Measurements from ENCODE around the gene XPNPEP2. TPM values are rescaled to one million over a fixed set of nuclear protein-coding genes. Genes with fewer than 3 reads are reported as not detected.
A peak's percentile ranks its signal among the peaks of the same experiment; 100 is the strongest.

The XPNPEP2 gene
- total RNA-seq, 4 donors from 2014 or later: 2.9 to 4.6 (median 3.9) TPM

DNA sequence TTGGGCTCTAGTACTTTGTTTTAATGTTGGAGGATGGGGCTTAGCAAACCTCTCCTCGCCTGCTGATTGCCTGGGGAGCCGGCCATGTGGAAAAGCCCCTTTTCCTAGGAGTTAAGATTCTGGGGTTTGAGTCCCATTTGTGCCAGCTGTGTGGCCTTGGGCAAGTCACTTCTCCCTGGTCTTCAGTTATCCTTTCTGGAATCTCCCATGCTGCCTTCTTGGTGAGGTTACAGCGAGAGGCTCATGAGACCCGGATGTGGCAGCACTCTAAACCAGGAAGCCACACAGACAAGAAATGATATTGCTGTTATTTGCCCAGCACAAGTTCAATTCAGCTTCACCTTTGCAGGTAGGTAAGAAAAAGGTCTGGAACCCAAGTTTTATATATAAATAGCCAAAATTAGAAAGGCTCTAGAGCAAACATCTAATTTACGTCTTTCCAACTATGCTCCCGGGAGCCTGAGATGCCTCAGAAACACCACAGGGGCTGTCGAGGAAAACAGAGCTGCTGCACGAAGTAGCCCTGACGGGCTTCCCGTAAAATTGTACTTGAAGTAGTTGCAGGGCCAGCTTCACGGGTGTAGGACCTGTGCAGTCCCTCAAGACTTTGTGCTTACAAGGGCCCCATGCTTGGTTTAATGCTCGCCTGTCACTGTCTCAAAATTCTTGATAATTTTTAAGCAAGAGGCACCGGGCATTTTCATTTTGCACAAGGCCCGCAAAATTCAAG lies 32.7 kb downstream of the XPNPEP2 start:
- intact Hi-C loops (cut with DNase I; ENCODE audit: low total_unique reads): no loop called here
- TF ChIP-seq POLR2A (IDR thresholded peaks at IDR 0.05): no peak
- TF ChIP-seq, protein P1, sequence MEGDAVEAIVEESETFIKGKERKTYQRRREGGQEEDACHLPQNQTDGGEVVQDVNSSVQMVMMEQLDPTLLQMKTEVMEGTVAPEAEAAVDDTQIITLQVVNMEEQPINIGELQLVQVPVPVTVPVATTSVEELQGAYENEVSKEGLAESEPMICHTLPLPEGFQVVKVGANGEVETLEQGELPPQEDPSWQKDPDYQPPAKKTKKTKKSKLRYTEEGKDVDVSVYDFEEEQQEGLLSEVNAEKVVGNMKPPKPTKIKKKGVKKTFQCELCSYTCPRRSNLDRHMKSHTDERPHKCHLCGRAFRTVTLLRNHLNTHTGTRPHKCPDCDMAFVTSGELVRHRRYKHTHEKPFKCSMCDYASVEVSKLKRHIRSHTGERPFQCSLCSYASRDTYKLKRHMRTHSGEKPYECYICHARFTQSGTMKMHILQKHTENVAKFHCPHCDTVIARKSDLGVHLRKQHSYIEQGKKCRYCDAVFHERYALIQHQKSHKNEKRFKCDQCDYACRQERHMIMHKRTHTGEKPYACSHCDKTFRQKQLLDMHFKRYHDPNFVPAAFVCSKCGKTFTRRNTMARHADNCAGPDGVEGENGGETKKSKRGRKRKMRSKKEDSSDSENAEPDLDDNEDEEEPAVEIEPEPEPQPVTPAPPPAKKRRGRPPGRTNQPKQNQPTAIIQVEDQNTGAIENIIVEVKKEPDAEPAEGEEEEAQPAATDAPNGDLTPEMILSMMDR (IDR thresholded peaks at IDR 0.05): no peak
- DNase-seq: no peak
- H3K27me3 ChIP-seq: no peaks in the 10 kb centered on the region
- H3K4me1 ChIP-seq: no peaks in the 10 kb centered on the region
- no peaks in the 10 kb centered on the region for H3K36me3 ChIP-seq
- no peaks in the 10 kb centered on the region for H3K9me3 ChIP-seq
- no peak overlapping the region for H3K4me3 ChIP-seq
- H3K27ac ChIP-seq: no peak overlapping the region

DNA sequence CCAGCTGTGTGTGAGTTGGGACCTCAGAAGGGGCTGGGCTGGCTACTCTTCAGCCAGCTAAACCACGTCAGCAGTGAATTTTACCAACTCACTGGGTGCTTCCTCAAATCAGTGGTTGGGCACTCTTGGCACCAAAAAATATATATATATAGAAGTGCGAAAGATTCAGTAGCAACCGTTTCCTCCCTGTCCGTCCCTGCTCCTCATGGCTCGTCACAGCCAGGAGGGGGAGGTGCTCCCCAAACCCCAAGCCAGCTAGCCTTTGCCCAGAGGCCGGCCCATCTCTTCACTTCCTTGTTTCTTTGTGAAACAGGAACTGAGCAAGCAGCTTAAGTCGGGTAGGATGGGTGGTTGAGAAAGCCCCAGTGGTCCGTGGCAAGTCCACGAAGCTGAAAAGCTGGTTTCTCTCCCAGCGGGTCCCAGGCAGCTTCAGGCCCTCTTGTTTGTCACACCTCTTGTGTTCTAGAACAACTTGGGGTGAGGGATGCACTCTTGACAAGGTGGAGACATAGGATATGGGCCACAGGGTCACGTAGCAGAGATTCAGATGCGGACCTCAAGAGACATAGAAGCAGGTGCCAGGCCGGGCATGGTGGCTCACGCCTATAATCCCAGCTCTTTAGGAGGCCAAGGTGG lies 34.1 kb downstream of the XPNPEP2 start:
- Histone ChIP-seq H3K9me3 (no peaks in the 10 kb centered on the region), H3K4me1 (no peaks in the 10 kb centered on the region), H3K4me3 (no peak overlapping the region), H3K27ac (no peak overlapping the region), H3K36me3 (no peaks in the 10 kb centered on the region), H3K27me3 (no peaks in the 10 kb centered on the region)
- TF ChIP-seq, protein P1 (IDR thresholded peaks at IDR 0.05): no peak
- no peak for TF ChIP-seq POLR2A (IDR thresholded peaks at IDR 0.05)
- intact Hi-C loops (cut with DNase I; ENCODE audit: low total_unique reads): no loop called here
- no peak for DNase-seq

DNA sequence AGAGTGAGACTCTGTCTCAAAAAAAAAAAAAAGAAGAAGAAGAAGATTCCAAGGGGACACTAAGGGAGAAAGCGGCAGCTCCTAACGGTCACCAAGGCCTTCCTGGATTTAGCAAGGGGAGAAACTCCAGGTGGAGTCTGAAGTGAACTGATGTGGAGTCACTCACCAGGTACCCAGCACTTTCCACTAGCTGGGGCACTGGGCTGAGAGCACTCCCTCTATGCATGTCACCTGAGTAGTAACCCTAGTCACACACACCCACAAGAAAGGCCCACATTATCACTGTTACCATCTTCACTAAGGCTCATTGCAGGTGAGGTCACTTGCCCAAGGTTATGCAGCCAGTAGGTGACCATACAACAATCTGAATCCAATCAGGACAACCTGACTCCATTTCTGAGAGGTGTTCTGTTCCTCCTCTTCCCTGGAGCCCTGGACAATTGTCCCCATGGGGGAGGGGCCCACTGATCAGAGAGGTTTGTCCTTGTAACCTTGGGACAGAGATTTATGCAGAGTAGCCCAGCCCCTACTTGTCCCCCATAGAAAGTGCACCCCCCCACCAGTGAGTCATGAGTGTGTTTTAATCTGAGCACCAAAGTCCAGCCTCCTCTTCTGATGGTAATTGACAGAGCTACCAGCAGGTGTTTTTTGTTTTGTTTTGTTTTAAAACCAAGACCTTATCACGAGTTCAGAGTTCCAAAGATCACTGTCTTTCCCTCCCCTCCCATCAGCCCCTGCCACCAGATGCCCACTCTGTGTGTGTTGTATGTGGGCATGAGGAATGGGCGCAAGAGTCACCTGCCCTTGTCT lies 35.1 kb downstream of the XPNPEP2 start:
- Histone ChIP-seq H3K27ac (no peak overlapping the region), H3K36me3 (no peaks in the 10 kb centered on the region), H3K27me3 (no peaks in the 10 kb centered on the region), H3K4me3 (no peak overlapping the region), H3K4me1 (no peaks in the 10 kb centered on the region), H3K9me3 (no peaks in the 10 kb centered on the region)
- TF ChIP-seq, protein P1 (IDR thresholded peaks at IDR 0.05): no peak
- no peak for TF ChIP-seq POLR2A (IDR thresholded peaks at IDR 0.05)
- intact Hi-C loops (cut with DNase I; ENCODE audit: low total_unique reads): no loop called here
- DNase-seq: no peak

DNA sequence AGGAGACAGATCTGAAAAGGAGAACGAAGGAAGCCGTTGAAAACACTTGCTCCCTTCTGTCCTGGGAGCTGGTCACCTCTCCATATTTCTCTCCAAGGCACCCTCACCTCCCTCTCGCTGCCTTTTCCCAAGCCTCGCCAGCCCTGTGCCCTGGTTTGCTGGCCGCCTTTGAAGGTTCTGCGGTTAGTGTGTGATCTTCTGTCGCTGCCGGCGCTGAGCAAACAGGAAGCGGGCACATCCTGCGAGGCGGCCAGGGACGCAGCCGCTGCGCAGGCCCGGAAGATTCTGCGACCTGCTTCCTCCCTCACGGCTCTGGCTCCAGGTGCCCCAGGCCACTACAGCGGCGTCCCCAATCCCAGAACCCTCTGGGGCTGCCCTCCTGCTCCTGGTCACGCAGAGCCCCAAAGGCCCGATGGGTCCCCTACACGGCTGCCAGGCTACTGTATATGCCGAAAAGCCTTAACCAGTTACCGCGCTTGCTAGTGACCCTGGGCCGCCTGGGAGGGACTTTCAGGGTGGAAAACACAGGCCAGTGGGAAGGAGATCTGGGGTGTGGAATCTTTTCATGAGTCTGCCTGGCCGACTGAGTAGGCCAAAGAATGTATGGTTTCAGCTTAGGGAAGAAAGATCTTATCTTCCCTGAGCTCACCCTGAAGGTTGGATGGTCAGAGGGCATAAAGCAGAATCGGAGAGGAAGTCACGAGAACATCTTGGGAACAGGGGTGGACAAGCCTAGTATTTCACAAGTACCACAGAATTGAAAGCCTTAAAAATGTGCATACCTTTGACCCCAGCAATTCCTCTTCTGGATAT lies 38.6 kb downstream of the XPNPEP2 start:
- H3K27me3 ChIP-seq: no peaks in the 10 kb centered on the region
- TF ChIP-seq, protein P1 (IDR thresholded peaks at IDR 0.05): no peak
- intact Hi-C loops (cut with DNase I; ENCODE audit: low total_unique reads): no loop called here
- no peaks in the 10 kb centered on the region for H3K9me3 ChIP-seq
- DNase-seq: no peak
- peak overlapping the region in 1 of 2 donors; percentile 34 for H3K27ac ChIP-seq
- H3K36me3 ChIP-seq: no peaks in the 10 kb centered on the region
- H3K4me3 ChIP-seq: no peak overlapping the region
- H3K4me1 ChIP-seq: no peaks in the 10 kb centered on the region

Measured in uterus (tissue), 4 donors.